K562 (cell line): ENCODE measurements around the gene KLHL22. TPM values are rescaled to one million over a fixed set of nuclear protein-coding genes. Genes with fewer than 3 reads are reported as not detected.

Source experiments
- BRD4 ChIP-seq: fragments of 200-600 bp; sonication (generic); IDR thresholded peaks from 2 replicates; pipeline ENCODE4 v1.6.1; 2017; ENCODE audit warnings: inconsistent platforms
- CBFA2T3 ChIP-seq: fragments of 450-650 bp; IDR thresholded peaks from 2 replicates; pipeline ENCODE4 v1.6.1; 2017
- CHD4 ChIP-seq: fragments of 200-600 bp; sonication (generic); IDR thresholded peaks from 3 replicates; pipeline ENCODE4 v1.6.1; 2012; ENCODE audit warnings: low read depth, mild to moderate bottlenecking, mixed read lengths, low read length, inconsistent platforms; ENCODE audit not compliant: insufficient read depth, insufficient replicate concordance, poor library complexity, severe bottlenecking
- GTF2B ChIP-seq: IDR thresholded peaks from 2 replicates; pipeline ENCODE4 v1.6.1; 2011; ENCODE audit not compliant: insufficient read length; ENCODE audit errors: extremely low read depth
- MCM3 ChIP-seq: fragments of 450-650 bp; IDR thresholded peaks from 2 replicates; pipeline ENCODE4 v1.6.1; 2016
- MYNN ChIP-seq, 2 experiments: sonication (generic); formaldehyde crosslinking in 1 of 2; IDR thresholded peaks; 2 replicates each; pipeline versions ENCODE4 v1.5.0 to v1.6.1; 2016 to 2020; ENCODE audit warnings: antibody characterized with exemption in 1 of 2, missing genetic modification reagents in 1 of 2
- TEAD2 ChIP-seq: fragments of 450-650 bp; IDR thresholded peaks from 2 replicates; pipeline ENCODE4 v1.6.1; 2016; ENCODE audit warnings: missing genetic modification characterization, control low read depth, missing compliant biosample characterization
- ZNF175 ChIP-seq: fragments of 200-800 bp; sonication (Bioruptor generic); IDR thresholded peaks from 2 replicates; pipeline ENCODE4 v1.6.1; 2016; ENCODE audit warnings: low read depth, mild to moderate bottlenecking, missing genetic modification characterization, missing compliant biosample characterization
- ZNF395 ChIP-seq: fragments of 200-800 bp; sonication (Bioruptor generic); IDR thresholded peaks from 2 replicates; pipeline ENCODE4 v1.6.1; 2017; ENCODE audit warnings: missing genetic modification characterization, missing compliant biosample characterization
- ZNF76 ChIP-seq: fragments of 250-450 bp; sonication (Bioruptor Pico); IDR thresholded peaks from 2 replicates; pipeline ENCODE4 v1.4.0; 2020; ENCODE audit warnings: mild to moderate bottlenecking, moderate library complexity, borderline replicate concordance
- polyA plus RNA-seq, 8 experiments: library from polyadenylated mRNA; depleted of rRNA in 4 of 8; stranded (reverse) in 5 of 8; unstranded in 3 of 8; fragments of >200 nt; fragmentation: Nextera tagmentation in 2 of 8; fragmentation: Illumina TruSeq in 1 of 8; extraction: Ambion mirVana in 2 of 8; extraction: Trizol in 1 of 8; gene quantifications; 2 replicates each; pipeline versions ENCODE4 v1.2.1 to v1.2.3, GENCODE V29; 2011 to 2014; ENCODE audit warnings: inconsistent platforms in 1 of 8, missing spikeins in 1 of 8
- total RNA-seq, 7 experiments: library from RNA; depleted of rRNA in 6 of 7; stranded (reverse); fragments of >200 nt in 6 of 7; fragmentation: Illumina TruSeq in 2 of 7; extraction: Trizol in 2 of 7; gene quantifications; 2 replicates each; pipeline versions ENCODE4 v1.2.1 to v1.2.3, GENCODE V29; 2011 to 2021; ENCODE audit warnings: low replicate concordance in 1 of 7
- TF ChIP-seq, protein P1 (sequence below), 2 experiments: fragments of 450-650 bp; IDR thresholded peaks; 2 replicates each; pipeline ENCODE4 v1.6.1; 2016
- TF ChIP-seq, protein P2 (sequence below): conservative IDR thresholded peaks from 2 replicates; pipeline ENCODE4 v1.6.1; 2011; ENCODE audit warnings: low read depth, mild to moderate bottlenecking, low read length; ENCODE audit not compliant: control insufficient read depth

KLHL22 gene
- total and polyA plus RNA-seq, 9 of the 15 experiments (the other 6 are each of a cell fraction or from before 2014, with no cell fraction given), result 1.3 to 25.6 (median 15.2) TPM

DNA sequence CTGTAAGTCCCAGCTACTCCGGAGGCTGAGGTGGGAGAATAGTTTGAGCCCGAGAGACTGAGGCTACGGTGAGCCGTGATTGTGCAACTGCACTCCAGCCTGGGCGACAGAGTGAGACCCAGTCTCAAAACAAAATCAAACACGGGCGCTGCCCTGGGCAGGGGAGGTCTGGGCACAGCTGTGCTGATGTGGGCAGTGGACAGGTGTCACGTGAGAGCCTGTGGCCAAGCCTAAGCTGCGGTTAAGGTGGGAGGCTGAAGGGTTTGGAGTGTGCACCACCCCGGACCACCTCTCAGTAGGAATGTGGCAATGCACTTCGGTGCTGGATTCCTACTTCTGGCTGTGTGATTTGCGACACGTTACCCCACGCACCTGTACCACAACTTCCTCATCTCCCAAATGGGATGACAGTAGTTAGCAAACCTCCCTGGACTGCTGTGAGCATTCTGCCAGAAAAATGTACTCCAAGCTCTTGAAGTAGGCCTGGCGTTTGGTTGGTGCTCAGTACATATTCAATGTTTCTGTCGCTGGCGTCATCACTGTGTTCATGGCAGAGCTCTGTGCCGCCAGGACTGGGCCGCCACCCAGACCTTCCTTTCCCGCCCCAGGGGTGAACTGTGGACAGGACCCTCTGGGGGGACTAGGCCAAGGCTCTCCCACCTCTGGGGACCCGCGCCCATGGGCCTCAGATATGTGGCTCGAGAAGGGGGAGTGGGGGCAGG is 102.5 kb downstream of the KLHL22 start (continued):
- TF ChIP-seq MCM3 (no peak), TEAD2 (no peak), MYNN (IDR thresholded peaks at IDR 0.05) (no peak), MYNN (CRISPR knock-in tag; IDR thresholded peaks at IDR 0.05) (no peak), CHD4 (peak; percentile 67), CBFA2T3 (no peak), ZNF395 (CRISPR knock-in tag) (no peak), ZNF175 (no peak), GTF2B (no peak), ZNF76 (CRISPR knock-in tag) (0 out of 2 replicates have a peak, but pooled peaks have one; percentile 28), BRD4 (no peak)
- TF ChIP-seq, protein P1, sequence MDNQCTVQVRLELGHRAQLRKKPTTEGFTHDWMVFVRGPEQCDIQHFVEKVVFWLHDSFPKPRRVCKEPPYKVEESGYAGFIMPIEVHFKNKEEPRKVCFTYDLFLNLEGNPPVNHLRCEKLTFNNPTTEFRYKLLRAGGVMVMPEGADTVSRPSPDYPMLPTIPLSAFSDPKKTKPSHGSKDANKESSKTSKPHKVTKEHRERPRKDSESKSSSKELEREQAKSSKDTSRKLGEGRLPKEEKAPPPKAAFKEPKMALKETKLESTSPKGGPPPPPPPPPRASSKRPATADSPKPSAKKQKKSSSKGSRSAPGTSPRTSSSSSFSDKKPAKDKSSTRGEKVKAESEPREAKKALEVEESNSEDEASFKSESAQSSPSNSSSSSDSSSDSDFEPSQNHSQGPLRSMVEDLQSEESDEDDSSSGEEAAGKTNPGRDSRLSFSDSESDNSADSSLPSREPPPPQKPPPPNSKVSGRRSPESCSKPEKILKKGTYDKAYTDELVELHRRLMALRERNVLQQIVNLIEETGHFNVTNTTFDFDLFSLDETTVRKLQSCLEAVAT (IDR thresholded peaks at IDR 0.05), result no peak
- TF ChIP-seq, protein P2, sequence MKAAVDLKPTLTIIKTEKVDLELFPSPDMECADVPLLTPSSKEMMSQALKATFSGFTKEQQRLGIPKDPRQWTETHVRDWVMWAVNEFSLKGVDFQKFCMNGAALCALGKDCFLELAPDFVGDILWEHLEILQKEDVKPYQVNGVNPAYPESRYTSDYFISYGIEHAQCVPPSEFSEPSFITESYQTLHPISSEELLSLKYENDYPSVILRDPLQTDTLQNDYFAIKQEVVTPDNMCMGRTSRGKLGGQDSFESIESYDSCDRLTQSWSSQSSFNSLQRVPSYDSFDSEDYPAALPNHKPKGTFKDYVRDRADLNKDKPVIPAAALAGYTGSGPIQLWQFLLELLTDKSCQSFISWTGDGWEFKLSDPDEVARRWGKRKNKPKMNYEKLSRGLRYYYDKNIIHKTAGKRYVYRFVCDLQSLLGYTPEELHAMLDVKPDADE, result peak; percentile 19; the same call in 1 of the 2 replicates
